Measurements from ENCODE around the gene IFT80.

Gene IFT80

DNA sequence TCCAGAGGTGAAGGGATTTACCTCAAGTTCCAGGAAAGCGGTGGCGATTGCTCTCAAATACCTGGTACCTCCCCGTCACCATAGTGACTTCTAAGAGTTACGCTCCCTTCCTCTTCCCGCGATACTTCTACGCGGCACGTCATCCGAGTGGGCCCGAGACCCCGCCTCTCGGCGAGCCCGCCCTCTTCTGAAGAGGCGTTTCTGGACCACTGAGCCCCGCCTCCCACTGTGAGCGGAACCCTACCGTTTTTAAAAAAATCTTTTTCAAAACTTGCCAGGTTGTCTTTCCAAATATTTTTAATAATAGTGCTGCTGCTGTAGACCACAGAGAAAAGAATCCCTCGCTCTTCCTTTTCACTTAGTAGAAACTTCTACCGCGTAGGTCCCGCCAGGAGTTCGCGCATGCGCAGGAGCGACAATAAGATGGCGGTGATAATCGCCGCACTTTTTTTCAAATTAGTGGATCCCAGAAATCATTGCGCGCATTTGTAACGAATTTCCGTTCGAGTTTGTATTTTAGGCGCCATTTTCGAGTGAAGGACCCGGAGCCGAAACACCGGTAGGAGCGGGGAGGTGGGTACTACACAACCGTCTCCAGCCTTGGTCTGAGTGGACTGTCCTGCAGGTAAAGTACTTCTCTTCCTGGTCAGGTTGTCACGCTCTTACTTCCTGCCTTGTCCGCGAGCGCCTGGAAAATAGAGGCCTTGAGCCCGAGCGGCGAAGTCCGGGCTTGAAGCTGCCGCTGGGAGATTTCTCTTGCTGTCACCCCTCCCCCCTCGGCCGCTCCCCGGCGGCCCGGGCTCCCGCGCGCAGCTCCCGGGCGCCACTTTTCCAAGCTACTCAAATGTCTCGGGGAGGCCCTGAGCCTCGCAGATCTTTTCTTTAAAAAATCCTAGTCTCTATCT, at the start of gene IFT80, which contains the start of gene SMC4:
Gene IFT80 (minus strand): TSS at position 101 of the 905 bp plus-strand sequence. CDS start 14,625 bp downstream, outside the sequence.
Gene SMC4 (plus strand): TSS at position 526 of the 905 bp plus-strand sequence. CDS start 1,177 bp downstream, outside the sequence.
- DNase-seq, result peak; percentile 86

DNA sequence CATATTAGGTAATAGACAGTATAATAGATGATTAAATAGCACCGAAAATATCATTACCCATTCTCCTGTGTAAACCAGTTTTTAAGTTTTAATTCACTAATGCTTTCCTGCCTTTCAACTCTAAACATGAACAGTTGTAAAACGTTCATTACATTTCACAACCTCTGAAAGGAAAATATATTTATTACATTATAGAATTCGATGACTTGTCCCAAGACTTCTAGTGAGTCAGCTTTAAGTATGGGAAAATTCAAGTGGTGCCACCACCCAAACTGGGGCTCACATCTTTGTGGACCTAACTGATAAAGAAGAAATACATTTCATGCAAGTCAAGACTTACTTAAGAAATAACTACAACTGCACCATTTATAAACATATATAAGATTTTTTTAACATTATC, 48.5 kb upstream of the IFT80 start:
- no peak for DNase-seq

DNA sequence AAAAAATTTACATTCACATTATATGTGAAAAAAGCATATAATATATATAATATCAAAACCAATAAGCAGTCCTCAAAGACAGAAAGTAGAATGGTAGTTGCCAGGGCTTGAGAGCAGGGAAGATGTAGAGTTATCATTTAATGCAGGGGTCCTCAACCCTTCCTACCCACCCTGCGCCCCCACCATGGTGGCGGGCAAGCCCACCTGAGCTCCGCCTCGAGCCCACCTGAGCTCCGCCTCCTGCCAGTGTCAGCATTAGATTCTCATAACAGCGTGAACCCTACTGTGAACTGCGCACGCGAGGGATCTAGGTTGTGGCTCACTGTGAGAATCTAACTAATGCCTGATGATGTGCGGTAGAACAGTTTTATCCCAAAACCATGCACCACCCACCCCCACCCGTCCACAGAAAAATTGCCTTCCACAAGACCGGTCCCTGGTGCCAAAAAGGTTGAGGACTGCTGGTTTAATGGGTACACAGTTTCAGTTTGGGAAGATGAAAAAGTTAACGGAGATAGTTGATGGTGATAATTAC, 47.6 kb upstream of the IFT80 start:
- no peak for DNase-seq

- no peak for DNase-seq
Observed at GRCh38 chr3:160445854-160446253, 46.8 kb upstream of the IFT80 start.

- no peak for DNase-seq
Observed at GRCh38 chr3:160444411-160444810, 45.4 kb upstream of the IFT80 start.

GRCh38 chr3:160440687-160441086, 41.7 kb upstream of the IFT80 start:
- no peak for DNase-seq

- no peak for DNase-seq
Observed at GRCh38 chr3:160437083-160437455, 38.0 kb upstream of the IFT80 start.

DNA sequence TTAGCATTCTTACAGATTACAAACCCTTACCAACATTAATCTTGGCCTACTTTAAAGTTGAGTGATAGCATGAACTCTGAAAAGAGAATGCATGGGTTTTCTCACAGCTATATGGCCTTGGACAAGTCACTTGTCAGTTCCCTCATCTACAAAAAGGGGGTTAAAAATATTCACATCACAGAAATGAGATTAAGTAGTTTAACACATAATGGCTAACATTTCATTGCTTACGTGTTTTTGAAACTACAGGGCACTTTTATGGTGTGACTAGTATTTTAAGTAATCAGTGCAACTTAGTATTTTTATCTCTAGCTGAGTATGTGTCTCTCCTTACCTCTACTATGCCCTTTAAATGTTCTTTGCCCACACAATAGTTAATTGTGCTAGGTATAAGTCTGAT, 36.7 kb upstream of the IFT80 start:
- no peak for DNase-seq

DNA sequence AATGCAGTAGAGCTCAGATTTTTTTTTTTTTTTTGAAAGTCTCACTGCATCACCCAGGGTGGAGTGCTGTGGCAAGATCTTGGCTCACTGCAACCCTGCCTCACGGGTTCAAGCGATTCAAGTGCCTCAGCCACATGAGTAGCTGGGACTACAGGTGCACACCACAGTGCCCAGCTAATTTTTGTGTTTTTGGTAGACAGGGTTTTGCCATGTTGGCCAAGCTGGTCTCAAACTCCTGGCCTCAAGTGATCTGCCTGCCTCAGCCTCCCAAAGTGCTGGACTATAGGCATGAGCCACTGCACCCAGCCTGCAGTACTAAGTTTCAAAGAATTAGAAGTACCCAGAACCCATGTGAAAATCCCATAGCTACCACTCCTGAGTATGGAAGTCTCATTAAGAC, 36.1 kb upstream of the IFT80 start:
- DNase-seq, result no peak

DNA sequence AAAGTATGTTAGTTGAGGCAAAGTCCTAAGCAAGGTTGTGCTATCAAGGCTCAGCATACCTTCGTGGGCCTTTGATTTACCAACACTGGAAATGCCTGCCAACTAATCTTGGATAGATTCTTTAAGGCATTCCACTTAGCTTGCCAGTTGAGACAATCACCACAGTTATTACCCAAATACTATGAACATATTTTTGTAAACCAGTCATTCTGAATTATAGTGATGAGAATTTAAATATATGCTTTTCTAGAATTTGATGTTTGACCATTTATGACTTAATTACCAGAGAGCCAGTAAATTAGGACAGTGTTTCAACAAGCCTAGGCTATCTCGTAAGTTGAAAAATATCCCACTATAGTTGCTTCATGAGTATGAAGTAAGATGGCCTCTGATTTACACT, 35.0 kb upstream of the IFT80 start:
- no peak for DNase-seq

DNA sequence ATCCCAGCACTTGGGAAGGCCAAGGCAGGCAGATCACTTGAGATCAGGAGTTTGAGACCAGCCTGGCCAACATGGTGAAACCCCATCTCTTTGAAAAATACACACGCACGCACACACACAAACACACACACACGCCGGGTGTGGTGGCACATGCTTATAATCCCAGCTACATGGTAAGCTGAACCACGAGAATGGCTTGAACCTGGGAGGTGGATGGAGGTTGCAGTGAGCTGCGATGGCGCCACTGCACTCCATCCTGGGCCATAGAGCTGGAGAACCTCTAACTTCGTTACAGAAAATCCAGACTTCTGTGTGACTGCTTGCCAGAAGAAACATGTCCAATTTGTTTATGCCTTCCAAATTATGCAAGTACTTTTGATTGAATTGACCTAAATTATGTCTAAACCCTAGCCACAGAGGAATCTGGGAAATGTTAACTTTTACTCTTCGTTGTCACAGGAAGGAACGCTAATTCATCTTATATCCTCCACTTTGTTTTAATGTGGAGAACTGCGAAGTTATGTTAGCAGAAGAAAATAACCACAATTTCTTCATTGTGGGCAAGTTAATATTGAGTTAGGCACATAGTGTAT, 28.9 kb upstream of the IFT80 start:
- no peak for DNase-seq

GRCh38 chr3:160417311-160417710, 18.3 kb upstream of the IFT80 start:
- DNase-seq, result no peak

DNA sequence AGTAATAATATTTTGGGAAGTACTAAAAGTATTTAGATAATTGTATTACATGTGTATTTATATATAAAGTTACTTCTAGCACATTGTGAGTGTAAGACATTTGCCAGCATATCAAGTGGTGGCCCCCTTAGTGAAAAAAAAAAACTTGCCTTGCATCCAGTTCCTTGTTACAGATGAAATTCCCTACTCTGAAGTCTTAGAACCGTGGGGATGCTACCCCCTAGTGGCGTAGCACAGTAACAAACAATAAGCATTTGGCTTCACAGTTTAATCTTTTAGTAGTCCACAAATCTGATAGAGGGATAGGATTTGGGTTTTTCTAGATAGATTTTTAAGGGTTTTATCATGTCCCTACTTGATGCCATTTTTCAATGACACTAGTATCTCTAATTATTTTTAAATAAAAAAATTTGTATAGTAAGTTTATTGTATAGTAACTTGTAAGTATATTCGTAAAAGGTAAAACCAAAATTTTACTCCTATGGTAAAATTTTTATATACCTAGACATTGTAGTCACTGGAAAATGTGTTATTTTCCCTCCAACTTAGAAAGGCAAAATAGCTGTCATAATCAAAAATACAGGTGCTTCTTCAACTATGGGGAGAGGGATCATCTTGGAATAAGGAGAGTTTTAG, 14.7 kb upstream of the IFT80 start:
- DNase-seq, result peak; percentile 34

- DNase-seq, result no peak
Observed at GRCh38 chr3:160412477-160412876, 13.5 kb upstream of the IFT80 start.

DNA sequence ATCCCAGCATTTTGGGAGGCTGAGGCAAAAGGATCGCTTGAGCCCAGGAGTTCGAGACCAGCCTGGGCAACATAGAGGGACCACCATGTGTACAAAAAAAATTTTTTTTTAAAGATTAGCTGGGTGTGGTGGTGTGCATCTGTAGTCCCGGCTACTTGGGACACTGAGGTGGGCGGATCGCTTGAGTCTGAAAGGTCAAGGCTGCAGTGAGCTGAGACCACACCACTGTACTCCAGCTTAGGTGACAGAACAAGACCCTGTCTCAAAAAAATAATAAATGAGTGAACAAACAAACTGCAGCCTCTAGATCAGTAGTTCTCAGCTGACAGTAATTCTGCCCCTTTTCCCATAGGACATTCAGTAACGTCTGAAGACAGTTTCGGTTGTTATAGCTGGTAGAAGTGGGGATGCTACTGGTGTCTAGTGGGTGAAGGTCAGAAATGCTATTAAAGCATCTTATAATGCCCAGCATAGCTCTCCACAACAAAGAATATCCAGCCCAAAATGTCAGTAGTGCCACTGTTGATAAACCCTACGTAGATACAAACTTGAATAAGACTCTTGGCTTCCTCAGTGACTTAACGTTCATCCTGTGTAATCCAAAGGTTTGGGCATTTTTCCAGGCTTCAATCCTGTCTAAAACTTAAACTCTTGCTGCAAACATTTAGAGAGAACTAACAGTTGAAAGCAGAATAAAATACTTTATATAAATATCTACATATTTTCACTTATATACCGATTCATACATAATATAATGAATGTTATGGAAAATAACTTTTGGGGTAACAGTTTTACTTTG, 11.0 kb upstream of the IFT80 start:
- no peak for DNase-seq

DNA sequence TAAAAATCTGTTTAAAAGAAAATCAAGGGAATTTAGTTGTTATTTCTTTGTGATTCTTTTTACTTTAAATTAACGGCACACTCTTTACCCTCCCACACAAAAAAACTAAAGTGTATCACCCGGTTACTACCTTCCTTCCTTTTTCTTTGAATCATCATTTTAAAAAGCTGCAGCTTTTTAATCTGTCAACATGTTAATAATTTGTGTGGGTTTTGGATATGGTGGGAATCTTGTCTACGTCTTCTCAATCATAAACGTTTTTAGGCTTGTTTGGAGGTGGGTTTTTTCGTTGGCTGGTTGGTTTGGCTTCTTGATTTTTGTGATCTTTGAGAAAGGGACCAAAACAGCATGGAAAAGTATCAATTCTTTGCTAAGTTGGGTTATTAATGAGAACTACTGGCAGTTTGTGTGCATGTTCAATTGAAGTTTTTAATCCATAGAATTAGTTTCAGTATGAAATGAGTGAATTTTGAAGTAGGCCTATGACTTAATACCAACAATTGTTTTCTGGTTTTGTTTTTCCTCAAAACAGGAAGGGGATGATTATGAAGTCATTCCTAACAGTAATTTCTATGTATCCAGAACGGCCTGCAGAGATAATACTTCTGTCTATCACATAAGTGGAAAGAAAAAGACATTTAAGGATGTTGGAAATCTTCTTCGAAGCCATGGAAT, 4.9 kb upstream of the IFT80 start:
- DNase-seq, result no peak

DNA sequence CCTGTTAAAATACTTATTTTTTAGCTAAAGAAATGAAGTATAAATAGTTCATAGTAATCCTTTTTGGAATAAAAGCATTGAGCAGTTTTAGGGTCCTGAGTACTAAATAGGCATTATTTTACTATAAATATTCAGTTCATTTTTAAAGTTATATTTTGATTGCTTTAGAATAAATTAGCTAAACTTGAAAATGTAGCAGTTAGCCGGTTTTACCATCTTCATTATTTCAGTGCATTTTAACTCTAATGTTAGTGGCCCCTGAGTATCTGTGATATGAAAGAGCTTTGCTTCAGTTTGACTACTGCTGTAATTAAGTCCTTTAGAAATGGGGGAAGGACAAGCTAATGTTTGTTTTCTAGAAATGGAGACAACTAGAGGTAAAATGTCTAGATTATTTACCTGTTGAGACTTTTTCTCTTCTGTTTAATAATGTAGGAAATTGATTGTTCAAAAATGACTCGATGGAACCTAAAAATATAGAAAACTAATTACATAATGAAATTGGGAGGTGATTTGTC, 4.1 kb upstream of the IFT80 start:
- DNase-seq, result no peak

GRCh38 chr3:160402221-160403027, 3.4 kb upstream of the IFT80 start:
- no peak for DNase-seq

GRCh38 chr3:160401291-160402095, 2.5 kb upstream of the IFT80 start:
- no peak for DNase-seq

GRCh38 chr3:160400702-160401150, 1.7 kb upstream of the IFT80 start:
- no peak for DNase-seq
